CD4-positive, alpha-beta T cell treated with Interleukin-4 for 4 hours (primary cell): ENCODE results near the gene DERL3.

Experiments
- DNase-seq: peaks from one replicate; pipeline ENCODE4 v3.0.0-alpha.2; 2020

The DERL3 gene

DNA sequence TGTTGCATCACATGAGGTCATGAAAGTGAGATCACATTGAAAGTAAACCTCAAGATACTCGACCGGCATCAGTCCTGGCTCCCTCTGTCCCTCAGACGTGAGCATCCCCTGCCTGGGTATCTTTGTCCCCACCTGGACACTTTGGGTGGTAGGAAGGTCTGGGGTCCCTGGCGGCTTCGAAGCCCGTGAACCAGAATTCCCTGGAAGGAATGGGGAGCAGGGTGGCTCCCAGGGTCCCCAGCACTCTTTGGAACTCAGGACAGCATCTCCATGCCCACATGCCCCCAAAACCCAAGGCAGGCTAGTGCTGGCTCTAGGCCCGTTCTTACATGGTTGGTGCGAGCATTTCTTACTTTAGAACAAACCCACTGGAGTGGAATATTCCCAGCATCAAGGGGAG lies 7.5 kb downstream of the DERL3 start:
- DNase-seq: no peak

DNA sequence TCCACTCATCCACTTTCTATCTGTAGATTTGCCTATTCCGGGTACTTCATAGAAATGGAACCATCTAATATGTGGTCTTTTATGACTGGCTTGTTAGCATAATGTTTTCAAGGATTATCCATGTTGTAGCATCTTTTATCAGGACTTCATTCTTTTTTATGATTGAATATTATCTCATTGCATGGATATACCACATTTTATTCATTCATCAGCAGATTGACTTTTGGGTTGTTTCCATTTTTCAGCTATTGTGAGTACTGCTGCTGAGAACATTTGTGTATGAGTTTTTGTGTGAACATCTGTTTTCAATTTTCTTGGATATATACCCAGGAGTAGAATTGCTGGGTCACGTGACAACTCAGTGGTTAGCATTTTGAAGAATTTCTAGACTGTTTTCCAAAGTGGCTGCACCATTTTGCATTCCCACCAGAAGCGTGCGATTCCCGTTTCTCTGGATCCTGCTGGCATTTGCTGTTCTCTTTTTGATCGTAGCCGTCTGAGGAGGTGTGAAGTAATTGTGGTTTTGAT lies 8.9 kb downstream of the DERL3 start:
- no peak for DNase-seq

- DNase-seq: no peak
Observed at GRCh38 chr22:23828800-23829680, 9.8 kb downstream of the DERL3 start.

DNA sequence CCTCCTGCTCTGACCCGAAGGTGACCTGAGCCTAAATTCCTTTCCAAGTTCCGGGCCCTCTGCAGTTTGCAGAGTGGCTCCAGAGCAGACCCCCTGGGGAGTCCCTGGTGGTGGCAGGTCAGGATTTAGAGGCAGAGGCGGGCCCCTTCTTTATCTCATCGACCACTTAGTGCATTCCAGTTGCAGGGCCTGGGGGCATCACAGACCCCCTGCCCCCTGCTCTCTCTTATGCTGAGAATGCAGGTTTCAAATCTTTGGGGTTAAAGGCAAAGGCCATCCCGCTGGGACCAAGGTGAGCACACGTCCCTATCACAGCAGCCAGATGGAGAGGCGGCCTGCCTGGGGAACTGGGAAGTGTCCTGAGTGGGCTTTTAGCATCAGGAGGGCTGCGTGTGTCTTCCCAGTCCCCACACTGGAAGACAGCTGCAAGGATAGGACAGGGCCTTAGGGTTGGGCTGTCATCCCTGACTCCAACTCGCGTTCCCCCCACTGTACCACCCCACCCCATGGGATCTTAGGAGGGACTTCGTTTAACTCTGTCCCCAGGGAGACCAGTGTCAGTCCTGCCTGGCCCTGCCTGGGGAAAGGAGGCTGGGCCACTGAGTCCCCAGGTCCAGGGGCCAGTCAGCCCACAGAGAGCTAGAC lies 11.3 kb downstream of the DERL3 start:
- no peak for DNase-seq

DNA sequence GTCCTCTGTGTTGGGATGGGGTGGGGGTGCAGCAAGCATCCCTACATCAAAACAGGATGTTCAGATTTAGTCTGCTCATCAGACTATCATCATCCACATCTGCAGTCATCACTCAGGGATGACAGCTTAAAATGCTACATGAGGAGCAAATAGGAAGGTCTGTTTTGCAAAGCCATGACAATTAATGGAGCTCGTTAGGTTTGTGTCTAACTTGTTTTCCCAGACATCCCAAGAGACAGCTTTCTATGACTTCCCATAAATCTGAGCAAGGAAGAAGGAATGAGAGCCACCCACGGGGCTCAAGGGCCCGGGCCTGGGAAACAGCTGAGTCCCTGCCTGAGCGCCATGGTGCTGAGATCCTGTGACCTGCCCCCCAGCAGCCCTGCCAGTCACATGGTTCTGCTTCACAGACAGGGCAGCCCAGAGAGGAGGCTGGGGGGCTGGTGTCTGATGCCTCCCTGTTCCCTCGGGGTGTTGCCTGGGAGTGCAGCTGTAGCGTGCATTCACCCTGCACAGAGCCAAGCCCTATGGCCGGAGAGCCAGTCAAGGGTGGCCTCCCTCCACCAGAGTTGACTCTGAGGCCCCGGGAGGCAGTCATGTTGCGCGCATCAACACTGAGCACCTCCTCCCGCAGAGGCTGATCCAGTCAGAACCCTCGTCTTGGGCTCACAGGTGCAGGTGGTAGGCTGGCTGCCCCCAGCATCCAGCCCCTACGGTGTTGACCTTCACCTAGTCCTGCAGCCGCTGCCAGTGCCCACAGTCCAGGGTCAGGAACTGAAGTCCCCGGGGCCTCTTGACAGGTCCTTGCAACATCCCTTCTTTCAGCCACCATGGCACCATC lies 12.1 kb downstream of the DERL3 start:
- DNase-seq: no peak

DNA sequence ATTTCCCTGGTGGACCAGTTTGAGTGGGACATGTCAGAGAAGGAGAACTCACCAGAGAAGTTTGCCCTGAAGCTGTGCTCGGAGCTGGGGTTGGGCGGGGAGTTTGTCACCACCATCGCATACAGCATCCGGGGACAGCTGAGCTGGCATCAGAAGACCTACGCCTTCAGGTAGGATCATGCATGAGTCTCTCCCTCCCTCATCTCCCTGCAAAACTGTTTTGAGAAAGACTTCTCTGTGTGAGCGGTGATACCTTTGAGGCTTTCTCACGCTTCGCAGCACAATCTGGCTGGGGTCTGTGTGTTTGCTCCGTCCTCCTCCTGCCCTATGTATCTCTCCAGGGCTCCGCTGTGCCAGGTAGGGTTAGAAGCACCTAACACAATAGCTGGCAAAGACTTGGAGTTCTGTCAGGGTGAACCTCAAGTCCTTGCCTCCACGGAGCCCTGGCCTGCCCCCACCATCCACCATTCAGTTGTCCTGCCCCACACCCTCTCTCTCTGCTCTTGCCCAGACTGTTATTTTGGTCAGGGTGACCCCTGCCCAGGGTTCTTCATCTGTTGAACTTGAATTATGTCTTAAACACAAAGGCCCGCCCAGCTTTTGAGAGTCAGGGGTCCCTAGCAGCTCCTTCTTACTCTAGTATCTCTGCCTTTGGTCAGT lies 13.4 kb downstream of the DERL3 start:
- DNase-seq: no peak

- no peak for DNase-seq
Observed at GRCh38 chr22:23824476-23825245, 14.1 kb downstream of the DERL3 start.

GRCh38 chr22:23823331-23823791 lies 15.4 kb downstream of the DERL3 start:
- DNase-seq: no peak

DNA sequence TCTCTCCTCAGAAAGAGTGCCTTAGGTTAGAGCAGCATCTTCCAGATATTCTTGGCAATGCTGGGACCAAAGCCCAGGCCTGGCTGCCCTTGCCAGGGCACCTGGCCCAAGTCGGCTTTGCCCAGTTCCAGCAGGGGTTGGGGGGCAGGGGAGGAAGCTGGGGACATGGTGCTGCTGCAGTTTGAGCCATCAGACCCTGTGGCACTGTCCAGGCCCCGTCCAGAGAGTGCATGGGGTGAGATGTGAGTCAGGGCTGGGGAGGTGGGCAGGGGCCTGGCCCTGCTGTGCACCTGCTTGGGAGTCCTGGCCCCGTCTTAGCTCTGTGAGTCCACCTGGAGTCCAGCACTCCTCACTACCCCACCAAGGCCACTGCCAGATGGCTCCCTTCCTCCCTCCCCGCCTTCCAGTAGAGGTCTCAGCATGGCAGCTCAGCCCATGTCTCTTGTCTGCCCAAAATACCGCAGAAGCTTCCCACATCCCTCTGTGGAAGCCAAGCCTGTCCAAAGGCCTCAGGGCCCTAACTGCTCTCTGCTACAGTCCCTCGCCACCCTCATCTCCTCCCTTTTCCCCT lies 16.6 kb downstream of the DERL3 start:
- DNase-seq: no peak

- no peak for DNase-seq
Observed at GRCh38 chr22:23820748-23821211, 18.0 kb downstream of the DERL3 start.

DNA sequence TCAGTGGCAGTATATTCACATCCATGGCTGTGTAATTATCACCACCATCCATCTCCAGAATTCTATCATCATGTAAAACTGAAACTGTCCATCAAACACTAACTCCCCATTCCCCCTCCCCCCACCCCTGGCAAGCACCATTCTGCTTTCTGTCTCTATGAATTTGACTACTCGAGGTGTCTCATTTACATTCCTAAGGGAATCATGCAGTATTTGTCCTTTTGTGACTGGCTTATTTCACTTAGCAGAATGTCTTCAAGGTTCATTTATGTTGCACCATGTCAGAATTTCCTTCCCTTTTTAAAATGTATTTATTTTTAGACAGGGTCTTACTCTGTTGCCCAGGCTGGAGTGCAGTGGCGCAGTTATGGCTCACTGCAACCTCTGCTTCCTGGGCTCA lies 20.3 kb downstream of the DERL3 start:
- DNase-seq: no peak

- no peak for DNase-seq
Observed at GRCh38 chr22:23817146-23817545, 21.7 kb downstream of the DERL3 start.

DNA sequence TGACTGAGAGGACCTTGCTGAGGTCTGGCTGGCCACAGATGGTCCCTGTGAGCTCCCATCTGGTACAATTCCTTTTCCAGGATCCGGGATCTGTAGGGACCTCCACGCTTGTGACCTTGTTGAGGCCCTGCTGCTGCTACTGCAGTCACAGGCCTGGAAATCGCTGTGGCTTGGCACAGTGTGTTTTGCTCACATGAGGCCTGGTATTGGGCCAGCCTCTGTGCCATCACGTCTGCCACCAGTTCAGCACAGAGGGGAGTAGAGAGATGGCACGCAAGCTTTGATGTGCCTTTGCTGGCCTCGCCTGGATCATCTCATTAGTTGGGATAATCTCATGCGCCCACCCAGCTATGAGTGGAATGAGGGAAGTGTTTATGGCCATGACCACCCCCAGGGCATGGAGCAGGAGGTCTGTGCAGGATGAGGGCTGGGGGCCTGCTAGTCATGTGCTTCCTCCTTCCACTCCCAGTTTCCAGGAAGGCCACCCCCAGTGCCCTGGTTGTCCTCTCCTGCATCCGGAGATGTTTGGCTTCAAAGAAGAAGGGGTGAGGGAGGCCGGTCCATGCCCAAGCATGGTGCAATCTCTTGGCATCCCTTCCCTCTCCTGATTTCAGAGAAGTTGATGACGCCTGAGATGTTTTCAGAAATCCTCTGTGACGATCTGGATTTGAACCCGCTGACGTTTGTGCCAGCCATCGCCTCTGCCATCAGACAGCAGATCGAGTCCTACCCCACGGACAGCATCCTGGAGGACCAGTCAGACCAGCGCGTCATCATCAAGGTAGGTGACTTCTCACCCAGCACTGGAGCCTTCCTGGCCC lies 22.4 kb downstream of the DERL3 start:
- DNase-seq: no peak

- no peak for DNase-seq
Observed at GRCh38 chr22:23815541-23816155, 23.2 kb downstream of the DERL3 start.

DNA sequence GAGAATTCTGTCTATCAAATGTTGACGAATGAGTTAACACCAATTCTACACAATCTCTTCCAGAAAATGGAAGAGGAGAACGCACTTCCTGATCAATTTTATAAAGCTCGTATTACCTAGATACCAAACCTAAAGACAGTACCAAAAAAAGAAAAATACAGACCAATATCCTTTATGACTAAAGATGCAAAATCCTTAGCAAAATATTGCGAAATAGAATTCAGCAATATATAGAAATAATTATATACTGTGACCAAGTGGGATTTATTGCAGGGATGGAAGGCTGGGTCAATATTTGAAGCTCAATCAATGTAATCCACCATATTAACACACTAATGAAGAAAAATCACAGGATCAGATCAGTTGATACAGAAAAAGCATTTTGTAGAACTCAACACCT lies 26.4 kb downstream of the DERL3 start:
- no peak for DNase-seq

GRCh38 chr22:23806837-23807236 lies 32.0 kb downstream of the DERL3 start:
- DNase-seq: no peak

DNA sequence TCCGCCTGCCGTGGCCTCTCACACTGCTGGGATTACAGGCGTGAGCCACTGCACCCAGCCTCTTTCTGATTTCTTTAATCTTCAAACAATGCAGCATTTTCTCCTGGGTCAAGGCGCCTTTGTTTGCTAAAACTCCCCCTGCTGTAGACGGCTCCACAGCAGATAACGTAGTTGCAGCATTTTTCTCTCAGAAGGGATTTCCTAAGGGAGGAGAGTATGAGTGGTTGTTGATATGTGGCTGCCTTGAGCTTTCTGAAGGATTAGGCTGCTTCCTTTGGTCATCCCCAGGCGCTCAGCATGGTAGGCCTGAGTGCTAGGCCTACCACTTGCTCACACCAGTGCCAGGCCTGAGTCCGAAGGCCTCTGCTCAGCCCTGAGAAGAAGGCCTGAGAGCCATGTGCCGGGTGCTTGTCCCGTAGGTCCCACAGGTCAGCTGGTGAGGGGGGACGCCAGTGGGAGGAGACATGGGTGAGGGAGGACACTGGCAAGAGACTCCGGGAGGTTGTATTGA lies 34.0 kb downstream of the DERL3 start:
- DNase-seq: no peak

- DNase-seq: no peak
Observed at GRCh38 chr22:23803001-23803819, 35.6 kb downstream of the DERL3 start.

- DNase-seq: no peak
Observed at GRCh38 chr22:23801886-23802377, 36.9 kb downstream of the DERL3 start.
